D721Med (cell line): Measurements from ENCODE around the gene ABAT.

ENCODE experiments used
- DNase-seq: peaks from one replicate; pipeline ENCODE4 v3.0.0; 2011; ENCODE audit warnings: low spot score; ENCODE audit not compliant: insufficient read length
- FAIRE-seq: peaks from 2 replicates; lab custom pipeline; 2011; peaks lifted over from hg19 to GRCh38; lab: Jason Lieb, UNC
- TF ChIP-seq, protein P1 (sequence below): IDR thresholded peaks from 2 replicates; pipeline ENCODE4 v1.5.1; 2012; ENCODE audit warnings: mild to moderate bottlenecking, control low read depth; ENCODE audit not compliant: insufficient read depth; ENCODE audit errors: missing control alignments

Gene ABAT

GRCh38 chr16:8631373-8631772 lies 43.0 kb upstream of the ABAT start:
- no peak for FAIRE-seq
- TF ChIP-seq, protein P1, sequence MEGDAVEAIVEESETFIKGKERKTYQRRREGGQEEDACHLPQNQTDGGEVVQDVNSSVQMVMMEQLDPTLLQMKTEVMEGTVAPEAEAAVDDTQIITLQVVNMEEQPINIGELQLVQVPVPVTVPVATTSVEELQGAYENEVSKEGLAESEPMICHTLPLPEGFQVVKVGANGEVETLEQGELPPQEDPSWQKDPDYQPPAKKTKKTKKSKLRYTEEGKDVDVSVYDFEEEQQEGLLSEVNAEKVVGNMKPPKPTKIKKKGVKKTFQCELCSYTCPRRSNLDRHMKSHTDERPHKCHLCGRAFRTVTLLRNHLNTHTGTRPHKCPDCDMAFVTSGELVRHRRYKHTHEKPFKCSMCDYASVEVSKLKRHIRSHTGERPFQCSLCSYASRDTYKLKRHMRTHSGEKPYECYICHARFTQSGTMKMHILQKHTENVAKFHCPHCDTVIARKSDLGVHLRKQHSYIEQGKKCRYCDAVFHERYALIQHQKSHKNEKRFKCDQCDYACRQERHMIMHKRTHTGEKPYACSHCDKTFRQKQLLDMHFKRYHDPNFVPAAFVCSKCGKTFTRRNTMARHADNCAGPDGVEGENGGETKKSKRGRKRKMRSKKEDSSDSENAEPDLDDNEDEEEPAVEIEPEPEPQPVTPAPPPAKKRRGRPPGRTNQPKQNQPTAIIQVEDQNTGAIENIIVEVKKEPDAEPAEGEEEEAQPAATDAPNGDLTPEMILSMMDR, result no peak

DNA sequence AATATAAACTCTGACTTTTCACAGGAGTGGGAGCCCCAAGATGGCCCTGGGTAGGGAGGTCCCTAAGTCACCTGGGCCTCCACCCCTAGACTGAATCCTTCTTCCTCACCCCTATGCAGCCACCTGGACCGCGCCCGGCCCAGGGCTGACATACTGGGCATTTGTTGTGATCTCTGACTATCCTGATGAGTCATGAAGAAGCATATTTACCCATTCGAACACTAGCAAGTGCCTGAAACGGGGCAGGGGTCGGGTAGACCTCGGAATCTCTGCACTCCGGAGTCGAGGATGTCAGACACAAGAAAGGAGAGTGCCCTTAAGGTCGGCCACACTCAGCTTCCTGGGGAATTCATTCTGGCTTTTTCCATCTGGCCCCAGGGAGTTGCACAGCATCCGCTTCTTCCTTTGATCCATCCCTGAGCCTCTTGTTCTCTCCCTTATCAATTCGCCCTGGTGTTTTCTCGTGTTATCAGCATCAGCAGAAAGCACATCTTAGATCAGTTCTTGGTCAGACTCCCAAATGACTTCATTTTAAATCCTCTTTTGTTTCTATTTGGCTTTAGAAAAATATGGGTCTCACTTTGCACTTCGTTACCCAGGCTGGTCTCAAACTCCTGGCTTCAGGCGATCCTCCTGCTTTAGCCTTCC lies 42.5 kb upstream of the ABAT start:
- TF ChIP-seq, protein P1, result no peak
- DNase-seq, result no peak
- no peak for FAIRE-seq

More at GRCh38 chr16:8631373-8631772, 43.0 kb upstream of the ABAT start:
- no peak for DNase-seq

DNA sequence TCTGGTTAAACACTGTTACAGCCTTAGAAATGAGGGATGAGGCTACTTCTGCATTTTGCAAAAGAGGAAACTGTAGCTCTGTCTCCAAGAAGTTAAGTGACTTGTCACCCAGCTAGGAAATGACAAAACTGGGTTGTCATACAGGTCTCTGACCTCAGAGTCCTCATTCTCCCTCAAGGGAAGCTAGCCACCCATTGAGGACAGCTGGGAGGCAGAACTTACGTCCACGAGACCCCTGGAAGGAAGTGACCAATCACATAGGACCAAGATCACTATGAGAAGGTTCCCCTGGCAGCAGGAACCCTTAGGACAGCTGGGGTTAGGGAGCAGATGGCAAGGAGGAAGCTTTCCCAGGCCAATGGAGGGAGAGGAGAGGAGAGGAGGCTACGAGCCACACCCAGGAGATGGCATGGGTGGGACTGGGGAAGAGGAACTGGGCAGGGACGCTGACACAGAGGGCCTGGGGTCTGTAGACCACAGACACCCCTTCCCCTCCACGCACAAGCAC lies 41.7 kb upstream of the ABAT start:
- FAIRE-seq, result no peak
- no peak for DNase-seq
- TF ChIP-seq, protein P1, result no peak

GRCh38 chr16:8634991-8635736 lies 39.3 kb upstream of the ABAT start:
- TF ChIP-seq, protein P1, result peak; percentile 16
- DNase-seq, result no peak
- no peak for FAIRE-seq

GRCh38 chr16:8639694-8640093 lies 34.7 kb upstream of the ABAT start:
- FAIRE-seq, result no peak

DNA sequence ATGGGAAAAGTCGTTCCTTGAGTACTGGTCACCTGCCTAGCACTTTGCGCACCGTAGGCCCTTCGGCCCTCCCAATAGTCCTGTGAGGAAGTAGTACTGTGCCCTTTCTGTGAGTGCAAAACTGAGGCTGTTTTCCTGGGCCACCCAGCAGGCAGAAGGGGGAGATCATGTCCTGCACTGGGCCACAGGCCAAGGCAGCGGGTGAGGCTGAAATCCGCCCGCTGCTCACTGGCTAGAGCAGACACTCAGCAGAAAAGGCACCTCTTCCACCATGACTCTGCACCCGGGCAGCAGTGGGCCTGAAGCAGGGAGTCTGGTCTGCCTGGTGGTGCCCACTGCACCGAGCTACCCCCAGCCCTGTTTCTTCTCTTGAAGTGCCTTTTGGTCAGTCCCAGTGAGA lies 32.7 kb upstream of the ABAT start:
- TF ChIP-seq, protein P1, result no peak
- FAIRE-seq (no peak), DNase-seq (no peak)

More at GRCh38 chr16:8639694-8640093, 34.7 kb upstream of the ABAT start:
- no peak for DNase-seq
- TF ChIP-seq, protein P1, result no peak
